Ascending aorta (tissue), 2 donors: ENCODE data around the gene PREX1. TPM values are rescaled to one million over a fixed set of nuclear protein-coding genes. Genes with fewer than 3 reads are reported as not detected.

Source experiments
- DNase-seq, 2 donors: peaks; one replicate each; pipeline ENCODE4 v3.0.0-alpha.2; 2019; ENCODE audit warnings: low spot score in 2 of 2
- H3K27ac ChIP-seq, 2 donors: fragments of 200-600 bp; sonication (generic); one replicate each; pipeline ENCODE4 v1.5.1; 2016 to 2017; ENCODE audit warnings: mild to moderate bottlenecking in 1 of 2
- H3K27me3 ChIP-seq: fragments of 200-600 bp; sonication (generic); one replicate; pipeline ENCODE4 v1.5.1; 2017
- H3K36me3 ChIP-seq, 2 donors: fragments of 200-600 bp; sonication (generic); one replicate each; pipeline ENCODE4 v1.5.1; 2016
- H3K4me1 ChIP-seq, 2 donors: fragments of 200-600 bp; sonication (generic); one replicate each; pipeline ENCODE4 v1.5.1; 2016 to 2017; ENCODE audit warnings: mild to moderate bottlenecking in 1 of 2
- H3K4me3 ChIP-seq, 2 donors: fragments of 200-600 bp; sonication (generic); one replicate each; pipeline ENCODE4 v1.5.1; 2016 to 2017; ENCODE audit warnings: mild to moderate bottlenecking in 1 of 2
- H3K9me3 ChIP-seq, 2 donors: fragments of 200-600 bp; sonication (generic); one replicate each; pipeline ENCODE4 v1.5.1; 2016
- intact Hi-C: fragments of 100-400 bp; cut with DNase I; formaldehyde crosslinking; loops from one replicate; pipeline ENCODE4 v1.15.1; 2023
- total RNA-seq: library from RNA; depleted of rRNA; stranded (reverse); fragments of >200 nt; gene quantifications from one replicate; pipeline ENCODE4 v1.1.0, GENCODE V29; 2016
- TF ChIP-seq, protein P1 (sequence below), 3 experiments: fragments of 200-600 bp in 2 of 3; fragments of 450-650 bp in 1 of 3; sonication (generic) in 2 of 3; IDR thresholded peaks; one replicate each; pipeline ENCODE4 v1.5.1; 2016 to 2019; ENCODE audit warnings: antibody characterized with exemption in 3 of 3, mild to moderate bottlenecking in 1 of 3, moderate library complexity in 1 of 3

Gene PREX1
- total RNA-seq, 1 donor from 2014 or later = 75.4 TPM

DNA sequence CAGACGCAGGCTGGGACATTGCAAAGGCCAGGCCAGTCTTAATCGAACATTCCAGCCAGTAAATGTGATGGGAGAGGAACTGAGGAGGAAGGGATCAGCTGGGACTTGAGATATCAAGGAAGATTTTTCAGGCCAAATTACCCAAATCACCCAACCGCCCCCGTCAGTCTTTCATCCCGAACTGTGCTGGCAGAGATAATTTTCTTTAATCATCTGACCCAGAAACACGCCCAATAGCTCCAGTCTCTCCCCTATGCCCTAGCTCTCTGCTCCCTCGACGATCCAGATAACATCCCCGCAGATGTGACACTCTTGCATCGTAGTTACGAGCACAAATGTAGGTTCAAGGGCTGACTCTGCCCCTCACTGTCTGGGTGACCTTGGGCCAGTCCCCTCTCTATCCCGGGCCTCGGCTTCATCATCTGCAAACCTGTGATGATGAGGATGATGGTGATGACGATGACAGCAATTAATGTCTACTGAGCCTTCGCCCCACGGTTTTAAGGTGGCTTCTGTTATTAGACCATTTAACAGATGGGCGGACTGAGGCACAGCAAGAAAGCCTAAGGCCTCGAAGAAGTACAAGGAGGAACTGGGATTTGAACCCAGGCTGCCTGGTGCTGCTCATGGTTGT lies 118.6 kb downstream of the PREX1 start:
- intact Hi-C loops = no loop called here
- Histone ChIP-seq H3K36me3 (no peaks in the 10 kb centered on the region), H3K4me1 (peaks cover 23 to 62% of the 10 kb centered on the region in 2 donors), H3K9me3 (no peaks in the 10 kb centered on the region), H3K27ac (peak overlapping the region; percentile 38 to 82), H3K4me3 (no peak overlapping the region), H3K27me3 (no peaks in the 10 kb centered on the region)
- DNase-seq = no peak
- TF ChIP-seq, protein P1, sequence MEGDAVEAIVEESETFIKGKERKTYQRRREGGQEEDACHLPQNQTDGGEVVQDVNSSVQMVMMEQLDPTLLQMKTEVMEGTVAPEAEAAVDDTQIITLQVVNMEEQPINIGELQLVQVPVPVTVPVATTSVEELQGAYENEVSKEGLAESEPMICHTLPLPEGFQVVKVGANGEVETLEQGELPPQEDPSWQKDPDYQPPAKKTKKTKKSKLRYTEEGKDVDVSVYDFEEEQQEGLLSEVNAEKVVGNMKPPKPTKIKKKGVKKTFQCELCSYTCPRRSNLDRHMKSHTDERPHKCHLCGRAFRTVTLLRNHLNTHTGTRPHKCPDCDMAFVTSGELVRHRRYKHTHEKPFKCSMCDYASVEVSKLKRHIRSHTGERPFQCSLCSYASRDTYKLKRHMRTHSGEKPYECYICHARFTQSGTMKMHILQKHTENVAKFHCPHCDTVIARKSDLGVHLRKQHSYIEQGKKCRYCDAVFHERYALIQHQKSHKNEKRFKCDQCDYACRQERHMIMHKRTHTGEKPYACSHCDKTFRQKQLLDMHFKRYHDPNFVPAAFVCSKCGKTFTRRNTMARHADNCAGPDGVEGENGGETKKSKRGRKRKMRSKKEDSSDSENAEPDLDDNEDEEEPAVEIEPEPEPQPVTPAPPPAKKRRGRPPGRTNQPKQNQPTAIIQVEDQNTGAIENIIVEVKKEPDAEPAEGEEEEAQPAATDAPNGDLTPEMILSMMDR (IDR thresholded peaks at IDR 0.05) = no peak

DNA sequence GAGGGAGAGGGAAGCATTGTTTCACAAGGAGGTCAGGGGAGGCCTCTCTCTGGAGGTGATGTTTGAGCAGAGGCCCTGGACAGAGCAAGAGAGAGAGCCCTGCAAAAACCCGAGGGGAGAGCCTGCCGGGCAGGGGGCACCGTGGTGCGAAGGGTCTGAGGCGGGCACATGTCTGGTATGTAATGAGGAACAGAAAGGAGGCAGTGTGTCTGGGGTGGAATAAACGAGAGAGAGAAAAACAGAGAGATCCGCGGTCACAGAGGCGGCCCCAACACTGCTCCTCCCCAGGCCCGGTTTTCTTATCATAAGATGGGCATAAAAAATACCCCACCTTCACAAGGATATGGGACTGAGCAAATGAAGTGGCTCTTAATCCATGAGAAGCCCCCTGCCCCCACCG lies 119.2 kb downstream of the PREX1 start:
- TF ChIP-seq, protein P1 (IDR thresholded peaks at IDR 0.05) = no peak
- Histone ChIP-seq H3K27me3 (no peaks in the 10 kb centered on the region), H3K9me3 (no peaks in the 10 kb centered on the region), H3K36me3 (no peaks in the 10 kb centered on the region), H3K27ac (peak overlapping the region in 1 of 2 donors; percentile 82), H3K4me1 (peaks cover 23 to 67% of the 10 kb centered on the region in 2 donors), H3K4me3 (no peak overlapping the region)
- intact Hi-C loops = no loop called here
- no peak for DNase-seq

DNA sequence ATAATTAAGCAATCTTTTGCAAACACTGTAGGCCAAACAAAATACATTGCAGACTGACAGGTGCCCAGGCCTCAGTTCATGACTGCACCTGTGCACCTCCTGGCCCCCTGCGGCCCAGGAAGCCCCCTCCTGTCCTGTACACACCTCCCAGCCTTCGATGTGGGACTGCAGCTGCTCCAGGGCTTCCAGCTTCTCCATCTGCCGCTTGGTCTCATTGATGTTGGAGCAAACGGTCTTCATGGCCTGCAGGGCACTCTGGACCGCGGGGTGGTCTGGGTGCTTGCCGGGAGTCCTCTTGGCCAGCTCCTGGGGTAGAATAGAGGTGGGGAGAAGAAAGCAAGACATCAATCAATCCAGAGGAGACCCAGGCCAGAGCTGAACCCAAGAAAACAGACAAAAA lies 119.7 kb downstream of the PREX1 start:
- H3K4me1 ChIP-seq = peaks cover 26 to 73% of the 10 kb centered on the region in 2 donors
- no peaks in the 10 kb centered on the region for H3K36me3 ChIP-seq
- no peak overlapping the region for H3K4me3 ChIP-seq
- TF ChIP-seq, protein P1 (IDR thresholded peaks at IDR 0.05) = no peak
- H3K9me3 ChIP-seq = no peaks in the 10 kb centered on the region
- H3K27ac ChIP-seq = peak overlapping the region; percentile 82 to 96
- no peak for DNase-seq
- no peaks in the 10 kb centered on the region for H3K27me3 ChIP-seq
- intact Hi-C loops = no loop called here

DNA sequence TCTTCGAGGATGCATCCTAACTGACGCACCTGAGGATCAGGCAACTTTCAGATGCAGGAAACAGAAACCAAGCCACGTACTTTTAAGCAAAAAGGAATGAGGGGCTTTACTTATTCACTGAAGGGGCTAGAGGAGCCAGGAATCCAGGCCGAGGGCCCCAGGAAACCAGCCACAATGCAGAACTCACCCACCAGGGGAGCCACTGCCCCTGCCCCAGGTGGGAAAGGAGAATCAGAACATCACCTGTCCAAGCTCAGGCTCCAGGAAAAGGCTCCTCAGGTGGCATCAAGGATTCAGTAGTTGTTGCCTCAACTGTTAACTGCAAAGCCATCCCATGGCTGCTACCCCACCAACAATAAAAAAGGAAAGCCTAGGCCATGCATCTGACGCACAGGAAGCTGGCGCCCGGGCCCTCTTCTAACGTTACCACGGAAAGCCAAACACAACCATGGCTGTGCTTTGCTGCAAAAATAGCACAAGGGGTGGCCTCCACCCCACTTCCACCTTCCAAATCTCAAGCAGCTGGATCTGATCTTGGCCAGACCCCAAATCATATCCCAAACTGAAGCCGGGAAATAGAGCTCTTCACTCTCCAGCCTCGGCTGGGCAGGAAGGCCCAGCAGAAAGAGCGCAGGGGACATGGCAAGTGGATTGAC lies 121.0 kb downstream of the PREX1 start:
- TF ChIP-seq, protein P1 (IDR thresholded peaks at IDR 0.05) = no peak
- no peaks in the 10 kb centered on the region for H3K27me3 ChIP-seq
- DNase-seq = peak in 1 of 2 donors; percentile 90
- no peaks in the 10 kb centered on the region for H3K36me3 ChIP-seq
- peaks cover 29 to 80% of the 10 kb centered on the region in 2 donors for H3K4me1 ChIP-seq
- no peaks in the 10 kb centered on the region for H3K9me3 ChIP-seq
- H3K4me3 ChIP-seq = no peak overlapping the region
- intact Hi-C loops = loop anchor here (1.0 kb wide), 1 partner anchor 13 kb away; no protein-coding TSS in a partner anchor
- peak overlapping the region; percentile 82 to 96 for H3K27ac ChIP-seq

DNA sequence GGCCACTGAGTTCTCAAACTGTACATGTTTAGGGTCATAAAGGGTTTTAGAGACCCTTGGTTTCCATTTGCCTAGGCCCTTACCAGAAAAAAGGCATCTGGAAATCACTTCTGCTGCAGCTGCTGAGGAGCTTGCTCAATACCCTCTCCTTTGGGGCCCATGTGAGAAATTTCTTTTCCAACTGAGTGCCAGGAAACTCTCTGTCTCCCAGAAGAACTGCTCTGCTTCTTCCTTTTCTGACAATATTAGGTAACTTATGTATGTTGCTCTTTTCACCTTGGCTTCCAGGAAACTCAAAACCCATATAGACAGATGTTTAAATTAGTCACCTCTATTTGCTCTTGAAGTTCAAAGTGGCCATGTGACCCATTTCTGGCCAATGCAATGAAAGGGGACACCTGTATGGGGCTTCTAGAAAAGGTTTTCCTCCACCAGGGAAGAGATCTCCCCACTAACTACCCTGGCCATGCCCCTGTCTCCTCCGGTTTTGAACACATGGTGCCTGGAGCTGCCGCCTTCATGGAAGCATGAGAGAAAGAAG lies 121.6 kb downstream of the PREX1 start:
- TF ChIP-seq, protein P1 (IDR thresholded peaks at IDR 0.05) = no peak
- Histone ChIP-seq H3K27me3 (no peaks in the 10 kb centered on the region), H3K36me3 (peaks cover 0 to 5% of the 10 kb centered on the region in 2 donors), H3K4me3 (no peak overlapping the region), H3K4me1 (peaks cover 29 to 79% of the 10 kb centered on the region in 2 donors), H3K9me3 (no peaks in the 10 kb centered on the region), H3K27ac (peak overlapping the region; percentile 82 to 96)
- DNase-seq = no peak
- intact Hi-C loops = no loop called here
